RWPE2 (cell line): ENCODE results near the gene UBC.
"Not testable (repeated sequence)": the region's sequence is repeated elsewhere in the genome, so short reads cannot be mapped to it uniquely, and the experiment has no call there.

Source experiments
- ATAC-seq: fragments of 200-7000 bp; cut with Tn5 transposase; 3 replicates; pipeline ENCODE4 v1.9.1; 2021; ENCODE audit warnings: low read depth
- DNase-seq: peaks from one replicate; pipeline ENCODE4 v3.0.0-alpha.2; 2020; ENCODE audit warnings: low spot score
- H3K27ac ChIP-seq: fragments of 450-650 bp; 2 replicates; pipeline ENCODE4 v1.5.1; 2017; ENCODE audit warnings: mild to moderate bottlenecking; ENCODE audit not compliant: poor library complexity, severe bottlenecking
- H3K27me3 ChIP-seq: fragments of 250-450 bp; sonication (Bioruptor Pico); 2 replicates; pipeline ENCODE4 v1.5.1; 2021; ENCODE audit warnings: mild to moderate bottlenecking, moderate library complexity; ENCODE audit not compliant: insufficient read depth, poor library complexity, severe bottlenecking
- H3K36me3 ChIP-seq: fragments of 250-450 bp; sonication (Bioruptor Pico); 2 replicates; pipeline ENCODE4 v1.5.1; 2020; ENCODE audit warnings: low read depth, mild to moderate bottlenecking, moderate library complexity
- H3K4me1 ChIP-seq: fragments of 250-450 bp; sonication (Bioruptor Pico); 2 replicates; pipeline ENCODE4 v1.5.1; 2021; ENCODE audit warnings: mild to moderate bottlenecking, moderate library complexity; ENCODE audit not compliant: insufficient read depth, poor library complexity, severe bottlenecking
- H3K4me3 ChIP-seq: fragments of 250-450 bp; sonication (Bioruptor Pico); 2 replicates; pipeline ENCODE4 v1.5.1; 2021; ENCODE audit warnings: mild to moderate bottlenecking, moderate library complexity; ENCODE audit not compliant: severe bottlenecking
- H3K9me3 ChIP-seq: fragments of 250-450 bp; sonication (Bioruptor Pico); 2 replicates; pipeline ENCODE4 v1.5.1; 2021; ENCODE audit warnings: mild to moderate bottlenecking, moderate library complexity; ENCODE audit not compliant: severe bottlenecking
- CTCF ChIP-seq: fragments of 450-650 bp; IDR thresholded peaks from one replicate; pipeline ENCODE4 v1.5.1; 2017; ENCODE audit warnings: mild to moderate bottlenecking, moderate library complexity; ENCODE audit not compliant: poor library complexity, severe bottlenecking

The UBC gene

GRCh38 chr12:124901003-124901402 is 13.4 kb downstream of the UBC start:
- Histone ChIP-seq H3K4me3 (no peak overlapping the region), H3K27ac (no peak overlapping the region), H3K27me3 (no peaks in the 10 kb centered on the region), H3K36me3 (no peaks in the 10 kb centered on the region), H3K9me3 (no peaks in the 10 kb centered on the region), H3K4me1 (peaks cover 11% of the 10 kb centered on the region)
- DNase-seq (no peak), ATAC-seq (peak; percentile 42; the same call in 2 of the 3 replicates)
- TF ChIP-seq CTCF: no peak

GRCh38 chr12:124900345-124900795 is 14.1 kb downstream of the UBC start:
- ATAC-seq, DNase-seq, H3K36me3 ChIP-seq, H3K4me3 ChIP-seq, H3K27me3 ChIP-seq, H3K27ac ChIP-seq, H3K9me3 ChIP-seq: not testable (repeated sequence)
- H3K4me1 ChIP-seq: peaks cover 11% of the 10 kb centered on the region

- H3K36me3 ChIP-seq: no peaks in the 10 kb centered on the region
- no peaks in the 10 kb centered on the region for H3K27me3 ChIP-seq
- no peak for ATAC-seq
- no peak overlapping the region for H3K27ac ChIP-seq
- TF ChIP-seq CTCF: no peak
- DNase-seq: no peak
- H3K4me3 ChIP-seq: no peak overlapping the region
- H3K4me1 ChIP-seq: peaks cover 7% of the 10 kb centered on the region
- no peaks in the 10 kb centered on the region for H3K9me3 ChIP-seq
These were observed 15.5 kb downstream of the UBC start for GRCh38 chr12:124898923-124899294.

GRCh38 chr12:124898200-124898922 is 16.1 kb downstream of the UBC start:
- Histone ChIP-seq H3K36me3 (no peaks in the 10 kb centered on the region), H3K4me3 (no peak overlapping the region), H3K4me1 (peaks cover 7% of the 10 kb centered on the region), H3K27me3 (no peaks in the 10 kb centered on the region), H3K27ac (no peak overlapping the region), H3K9me3 (no peaks in the 10 kb centered on the region)
- DNase-seq (no peak), ATAC-seq (peak; percentile 76)
- TF ChIP-seq CTCF: peak; percentile 64

GRCh38 chr12:124896461-124896860 is 18.0 kb downstream of the UBC start:
- no peak for TF ChIP-seq CTCF
- ATAC-seq (no peak), DNase-seq (no peak)
- Histone ChIP-seq H3K9me3 (no peaks in the 10 kb centered on the region), H3K36me3 (no peaks in the 10 kb centered on the region), H3K4me1 (peaks cover 6% of the 10 kb centered on the region), H3K4me3 (no peak overlapping the region), H3K27ac (no peak overlapping the region), H3K27me3 (no peaks in the 10 kb centered on the region)
